ENCODE measurements around the gene WWOX. TPM values are rescaled to one million over a fixed set of nuclear protein-coding genes. Genes with fewer than 3 reads are reported as not detected.

WWOX gene
- total RNA-seq, 1 experiment from 2014 or later = 79.9 TPM

DNA sequence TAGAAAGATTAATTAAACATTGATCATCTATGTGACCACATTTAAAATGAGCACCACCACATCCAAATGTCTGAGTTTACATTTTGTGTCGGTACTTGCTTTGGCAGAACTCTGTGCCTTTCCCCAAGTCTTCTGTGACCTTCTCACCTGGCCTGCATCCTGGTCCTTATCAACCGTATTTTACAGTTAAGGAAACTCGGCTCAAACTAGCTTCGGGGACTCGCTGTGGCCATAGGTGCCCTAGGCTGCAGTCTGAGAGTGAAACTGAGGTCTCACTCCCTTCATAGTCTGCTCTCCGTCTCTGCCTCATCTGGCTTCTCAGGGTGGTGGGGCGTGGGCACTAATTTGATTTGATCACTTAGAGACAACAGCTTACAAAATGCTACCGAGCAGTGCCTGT is 555.5 kb downstream of the WWOX start:
- H3K4me3 ChIP-seq (ENCODE audit: low read depth, low read length, poor library complexity, severe bottlenecking) = no peak overlapping the region
- DNase-seq (ENCODE audit: low spot score) = no peak
- CTCF ChIA-PET = no interaction called here
- no peaks in the 10 kb centered on the region for H3K4me1 ChIP-seq (ENCODE audit: insufficient read depth, low read length, poor library complexity, severe bottlenecking)
- peaks cover 30% of the 10 kb centered on the region for H3K27me3 ChIP-seq (replicated peaks; ENCODE audit: insufficient read depth, low read depth, low read length, poor library complexity)
- intact Hi-C loops (cut with micrococcal nuclease; ENCODE audit: unreplicated experiment) = no loop called here
- POLR2A ChIA-PET (ENCODE audit: low non-redundant PET) = no interaction called here
- H3K9me3 ChIP-seq (ENCODE audit: low read depth, low read length, poor library complexity, severe bottlenecking) = no peaks in the 10 kb centered on the region
- BruUV-seq (replicated peaks) = no TSS peak
- no peak overlapping the region for H3K27ac ChIP-seq (ENCODE audit: low read depth, low read length, poor library complexity, severe bottlenecking)
- TF ChIP-seq, protein P1, sequence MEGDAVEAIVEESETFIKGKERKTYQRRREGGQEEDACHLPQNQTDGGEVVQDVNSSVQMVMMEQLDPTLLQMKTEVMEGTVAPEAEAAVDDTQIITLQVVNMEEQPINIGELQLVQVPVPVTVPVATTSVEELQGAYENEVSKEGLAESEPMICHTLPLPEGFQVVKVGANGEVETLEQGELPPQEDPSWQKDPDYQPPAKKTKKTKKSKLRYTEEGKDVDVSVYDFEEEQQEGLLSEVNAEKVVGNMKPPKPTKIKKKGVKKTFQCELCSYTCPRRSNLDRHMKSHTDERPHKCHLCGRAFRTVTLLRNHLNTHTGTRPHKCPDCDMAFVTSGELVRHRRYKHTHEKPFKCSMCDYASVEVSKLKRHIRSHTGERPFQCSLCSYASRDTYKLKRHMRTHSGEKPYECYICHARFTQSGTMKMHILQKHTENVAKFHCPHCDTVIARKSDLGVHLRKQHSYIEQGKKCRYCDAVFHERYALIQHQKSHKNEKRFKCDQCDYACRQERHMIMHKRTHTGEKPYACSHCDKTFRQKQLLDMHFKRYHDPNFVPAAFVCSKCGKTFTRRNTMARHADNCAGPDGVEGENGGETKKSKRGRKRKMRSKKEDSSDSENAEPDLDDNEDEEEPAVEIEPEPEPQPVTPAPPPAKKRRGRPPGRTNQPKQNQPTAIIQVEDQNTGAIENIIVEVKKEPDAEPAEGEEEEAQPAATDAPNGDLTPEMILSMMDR (conservative IDR thresholded peaks at IDR 0.05; ENCODE audit: low read depth, low read length) = no peak
- TF ChIP-seq EZH2 (IDR thresholded peaks at IDR 0.05; ENCODE audit: borderline replicate concordance, low read depth, low read length, poor library complexity, severe bottlenecking) = no peak
- no peaks in the 10 kb centered on the region for H3K36me3 ChIP-seq (ENCODE audit: insufficient read depth, low read length, poor library complexity, severe bottlenecking)

DNA sequence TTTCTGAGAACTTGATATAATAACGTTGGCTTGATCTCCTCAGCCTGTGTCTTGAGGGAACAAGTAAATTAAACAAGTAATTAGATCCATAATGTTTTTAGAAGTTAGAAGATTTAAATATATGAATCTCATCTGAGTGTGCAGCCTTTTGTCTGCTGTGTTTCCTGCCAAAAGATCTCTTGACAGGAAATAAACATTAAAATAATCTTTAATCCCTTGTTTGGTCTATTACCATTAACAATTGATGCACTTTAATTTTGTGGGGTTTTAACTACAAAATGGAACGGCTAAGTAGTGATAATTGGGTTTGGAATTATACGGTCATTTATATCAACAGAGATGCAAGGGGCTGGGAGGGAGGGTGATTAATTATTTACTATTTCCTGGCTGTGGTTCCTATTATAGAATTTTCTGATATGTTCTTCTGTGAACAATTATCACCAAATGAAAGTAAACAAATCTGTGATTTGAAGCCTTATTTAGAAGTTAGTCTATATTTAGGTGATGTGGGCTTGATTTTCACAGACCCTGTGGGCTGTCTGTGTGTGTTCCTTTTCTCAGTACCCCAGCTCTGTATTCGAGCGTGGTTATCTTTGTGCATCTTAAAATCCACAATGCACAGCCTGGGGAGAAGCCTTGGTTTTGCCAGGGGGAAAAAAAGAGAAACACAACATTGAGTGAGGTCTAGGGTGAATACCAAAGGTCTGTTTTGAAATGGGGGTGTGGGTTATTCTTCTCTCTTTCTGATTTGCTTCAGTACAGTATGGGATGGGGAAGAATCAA is 556.1 kb downstream of the WWOX start:
- Histone ChIP-seq H3K27ac (ENCODE audit: low read depth, low read length, poor library complexity, severe bottlenecking) (no peak overlapping the region), H3K4me3 (ENCODE audit: low read depth, low read length, poor library complexity, severe bottlenecking) (no peak overlapping the region), H3K4me1 (ENCODE audit: insufficient read depth, low read length, poor library complexity, severe bottlenecking) (no peaks in the 10 kb centered on the region), H3K9me3 (ENCODE audit: low read depth, low read length, poor library complexity, severe bottlenecking) (no peaks in the 10 kb centered on the region), H3K36me3 (ENCODE audit: insufficient read depth, low read length, poor library complexity, severe bottlenecking) (no peaks in the 10 kb centered on the region), H3K27me3 (replicated peaks; ENCODE audit: insufficient read depth, low read depth, low read length, poor library complexity) (peaks cover 30% of the 10 kb centered on the region)
- TF ChIP-seq EZH2 (IDR thresholded peaks at IDR 0.05; ENCODE audit: borderline replicate concordance, low read depth, low read length, poor library complexity, severe bottlenecking) = no peak
- TF ChIP-seq, protein P1 (conservative IDR thresholded peaks at IDR 0.05; ENCODE audit: low read depth, low read length) = no peak
- intact Hi-C loops (cut with micrococcal nuclease; ENCODE audit: unreplicated experiment) = no loop called here
- POLR2A ChIA-PET (ENCODE audit: low non-redundant PET) = no interaction called here
- peak; percentile 59 for DNase-seq (ENCODE audit: low spot score)
- BruUV-seq (replicated peaks) = no TSS peak
- CTCF ChIA-PET = no interaction called here

DNA sequence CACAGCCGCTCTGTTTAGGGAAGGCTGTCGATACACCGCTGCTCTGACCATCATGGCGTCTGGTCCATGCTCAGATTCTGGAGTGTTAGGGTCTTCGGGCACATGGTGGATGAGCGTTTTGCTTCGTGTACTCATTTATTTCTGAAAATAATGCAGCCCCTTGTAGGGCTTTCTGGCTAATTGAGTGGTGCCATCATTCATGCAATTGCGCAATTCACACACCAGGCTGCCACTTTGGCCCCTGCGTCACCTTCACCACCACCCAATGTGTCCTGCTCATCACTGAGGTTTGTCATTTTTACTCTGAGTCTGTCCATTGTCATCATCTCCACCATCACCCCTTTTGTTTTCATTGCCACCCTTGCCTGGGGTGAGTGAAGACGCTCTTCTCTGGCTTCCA is 557.4 kb downstream of the WWOX start:
- Histone ChIP-seq H3K4me3 (ENCODE audit: low read depth, low read length, poor library complexity, severe bottlenecking) (no peak overlapping the region), H3K9me3 (ENCODE audit: low read depth, low read length, poor library complexity, severe bottlenecking) (no peaks in the 10 kb centered on the region), H3K36me3 (ENCODE audit: insufficient read depth, low read length, poor library complexity, severe bottlenecking) (no peaks in the 10 kb centered on the region), H3K4me1 (ENCODE audit: insufficient read depth, low read length, poor library complexity, severe bottlenecking) (no peaks in the 10 kb centered on the region), H3K27ac (ENCODE audit: low read depth, low read length, poor library complexity, severe bottlenecking) (no peak overlapping the region), H3K27me3 (replicated peaks; ENCODE audit: insufficient read depth, low read depth, low read length, poor library complexity) (peaks cover 30% of the 10 kb centered on the region)
- no peak for TF ChIP-seq EZH2 (IDR thresholded peaks at IDR 0.05; ENCODE audit: borderline replicate concordance, low read depth, low read length, poor library complexity, severe bottlenecking)
- TF ChIP-seq, protein P1 (conservative IDR thresholded peaks at IDR 0.05; ENCODE audit: low read depth, low read length) = no peak
- POLR2A ChIA-PET (ENCODE audit: low non-redundant PET) = no interaction called here
- no peak for DNase-seq (ENCODE audit: low spot score)
- BruUV-seq (replicated peaks) = no TSS peak
- CTCF ChIA-PET = no interaction called here
- intact Hi-C loops (cut with micrococcal nuclease; ENCODE audit: unreplicated experiment) = no loop called here

All from A673 (cell line).